Lower leg skin (tissue), 3 donors: ENCODE data around the gene CSNK1G1.

ENCODE experiments used
- POLR2A ChIP-seq, 2 donors: fragments of 450-650 bp; IDR thresholded peaks; one replicate each; pipeline ENCODE4 v1.6.1; 2016 to 2017; ENCODE audit warnings: antibody characterized with exemption in 2 of 2, mild to moderate bottlenecking in 1 of 2, moderate library complexity in 1 of 2
- TF ChIP-seq, protein P1 (sequence below), 3 donors: fragments of 450-650 bp; IDR thresholded peaks; one replicate each; pipeline ENCODE4 v1.5.1; 2016; ENCODE audit warnings: antibody characterized with exemption in 3 of 3, mild to moderate bottlenecking in 3 of 3, moderate library complexity in 2 of 3

GRCh38 chr15:64287953-64288352 is 68.0 kb downstream of the CSNK1G1 start:
- TF ChIP-seq, protein P1, sequence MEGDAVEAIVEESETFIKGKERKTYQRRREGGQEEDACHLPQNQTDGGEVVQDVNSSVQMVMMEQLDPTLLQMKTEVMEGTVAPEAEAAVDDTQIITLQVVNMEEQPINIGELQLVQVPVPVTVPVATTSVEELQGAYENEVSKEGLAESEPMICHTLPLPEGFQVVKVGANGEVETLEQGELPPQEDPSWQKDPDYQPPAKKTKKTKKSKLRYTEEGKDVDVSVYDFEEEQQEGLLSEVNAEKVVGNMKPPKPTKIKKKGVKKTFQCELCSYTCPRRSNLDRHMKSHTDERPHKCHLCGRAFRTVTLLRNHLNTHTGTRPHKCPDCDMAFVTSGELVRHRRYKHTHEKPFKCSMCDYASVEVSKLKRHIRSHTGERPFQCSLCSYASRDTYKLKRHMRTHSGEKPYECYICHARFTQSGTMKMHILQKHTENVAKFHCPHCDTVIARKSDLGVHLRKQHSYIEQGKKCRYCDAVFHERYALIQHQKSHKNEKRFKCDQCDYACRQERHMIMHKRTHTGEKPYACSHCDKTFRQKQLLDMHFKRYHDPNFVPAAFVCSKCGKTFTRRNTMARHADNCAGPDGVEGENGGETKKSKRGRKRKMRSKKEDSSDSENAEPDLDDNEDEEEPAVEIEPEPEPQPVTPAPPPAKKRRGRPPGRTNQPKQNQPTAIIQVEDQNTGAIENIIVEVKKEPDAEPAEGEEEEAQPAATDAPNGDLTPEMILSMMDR (IDR thresholded peaks at IDR 0.05): no peak
- TF ChIP-seq POLR2A (IDR thresholded peaks at IDR 0.05): no peak
